ENCODE data around the gene TSHZ1. TPM values are rescaled to one million over a fixed set of nuclear protein-coding genes. Genes with fewer than 3 reads are reported as not detected.

Gene TSHZ1
- total and polyA plus RNA-seq, 2 of the 8 experiments (the other 6 are each of a cell fraction or from before 2014, with no cell fraction given), result 0.03 to 0.32 TPM

DNA sequence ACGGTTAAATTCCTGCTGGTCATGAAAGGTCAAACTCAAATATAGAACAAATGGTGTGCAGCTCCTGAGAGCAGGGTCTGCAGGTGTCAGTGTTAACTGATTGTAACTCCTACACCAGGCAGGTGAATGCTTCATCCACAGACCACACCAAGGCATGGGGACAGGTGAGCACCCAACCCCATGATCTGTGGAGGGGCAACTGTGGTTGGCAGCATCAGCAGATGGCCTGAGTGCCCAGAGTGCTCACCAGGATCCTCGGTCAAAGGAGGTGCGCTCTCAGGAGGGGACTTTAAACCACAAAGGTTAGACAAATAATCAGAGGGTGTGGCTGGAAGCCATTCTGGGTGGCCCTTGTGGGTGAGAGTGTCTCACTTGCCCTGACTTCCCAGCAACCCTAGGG, 46.1 kb upstream of the TSHZ1 start:
- ChIA-PET POLR2A (ENCODE audit: partially characterized antibody) (no interaction called here), CTCF (ENCODE audit: partially characterized antibody) (interaction anchor here (0.8 to 1.4 kb wide), 4 partner anchors 12 to 345 kb away, joined by 3 to 5 read pairs (median 3); no protein-coding TSS in a partner anchor)
- no peaks in the 10 kb centered on the region for H3K23me2 ChIP-seq (ENCODE audit: low read depth, low read length)
- H3K14ac ChIP-seq (ENCODE audit: insufficient read length), result no peak overlapping the region
- no peak overlapping the region for H3K9ac ChIP-seq (replicated peaks in 1 of 4; ENCODE audit: extremely low read depth in 1 of 4, low read depth in 3 of 4, low read length in 3 of 4)
- H2AK5ac ChIP-seq (ENCODE audit: low read depth, low read length), result no peak overlapping the region
- no peaks in the 10 kb centered on the region for H3K79me2 ChIP-seq (ENCODE audit: control insufficient read depth in 1 of 2, insufficient read depth in 2 of 2, low read length in 2 of 2)
- H4K20me1 ChIP-seq (replicated peaks in 1 of 2; ENCODE audit: control insufficient read depth in 1 of 2, insufficient read depth in 2 of 2, low read length in 2 of 2), result no peaks in the 10 kb centered on the region
- H2BK15ac ChIP-seq (ENCODE audit: low read length), result no peak overlapping the region
- 84% methylated on average over 3 of the region's 3 CpGs; no CpG with 5 or more reads in 1 of the 2 experiments for WGBS, 2 experiments (ENCODE audit: extremely low coverage in 1 of 2, insufficient coverage in 1 of 2, insufficient read length in 1 of 2, insufficient replicate concordance in 2 of 2, low coverage in 1 of 2, low lambda C conversion rate in 2 of 2, missing lambda C conversion rate in 1 of 2)
- no peak overlapping the region for H2BK120ac ChIP-seq (replicated peaks; ENCODE audit: low read depth, low read length)
- H3K4me2 ChIP-seq (ENCODE audit: insufficient read depth in 1 of 2, low read depth in 2 of 2, low read length in 2 of 2), result no peak overlapping the region
- 0 out of 7 replicates have a peak, but pooled peaks cover 0 to 2% (median 0%) of the 10 kb centered on the region in 4 experiments for H3K4me1 ChIP-seq (replicated peaks in 1 of 4; ENCODE audit: control insufficient read depth in 3 of 4, insufficient read depth in 4 of 4, low read length in 3 of 4)
- H3K56ac ChIP-seq (replicated peaks; ENCODE audit: insufficient read length, low read depth, low read length), result no peak overlapping the region
- no peak overlapping the region for H3K27ac ChIP-seq (ENCODE audit: low read depth, low read length)
- H2BK5ac ChIP-seq (ENCODE audit: low read depth, low read length), result no peak overlapping the region
- no peak overlapping the region for H4K5ac ChIP-seq (ENCODE audit: insufficient read length, low read depth, low read length)
- H3K36me3 ChIP-seq (ENCODE audit: control insufficient read depth in 2 of 4, insufficient read depth in 4 of 4, low read length in 3 of 4), result no peaks in the 10 kb centered on the region
- H3K27me3 ChIP-seq (replicated peaks in 1 of 4; ENCODE audit: control insufficient read depth in 3 of 4, extremely low read depth in 1 of 4, insufficient read depth in 3 of 4, low read length in 3 of 4), result no peaks in the 10 kb centered on the region
- TF ChIP-seq SUZ12 (IDR thresholded peaks at IDR 0.05; ENCODE audit: low read length) (no peak), TEAD4 (IDR thresholded peaks at IDR 0.05; ENCODE audit: low read depth, low read length) (no peak), CTBP2 (IDR thresholded peaks at IDR 0.05; ENCODE audit: borderline replicate concordance, insufficient read depth, insufficient read length, low read length) (no peak), CEBPB (IDR thresholded peaks at IDR 0.05; ENCODE audit: low read depth, low read length) (no peak), SP2 (IDR thresholded peaks at IDR 0.05; ENCODE audit: low read length) (no peak), EGR1 (IDR thresholded peaks at IDR 0.05; ENCODE audit: borderline replicate concordance, low read depth, low read length) (no peak), PHF8 (conservative IDR thresholded peaks at IDR 0.05; ENCODE audit: low read depth, low read length) (no peak), CREB1 (IDR thresholded peaks at IDR 0.05) (no peak), SIX5 (IDR thresholded peaks at IDR 0.05; ENCODE audit: low read depth, low read length) (no peak), CBX8 (IDR thresholded peaks at IDR 0.05; ENCODE audit: borderline replicate concordance, low read depth, low read length) (no peak), CBX5 (IDR thresholded peaks at IDR 0.05; ENCODE audit: low read depth, low read length) (no peak), RFX5 (IDR thresholded peaks at IDR 0.05; ENCODE audit: borderline replicate concordance, low read depth, low read length) (no peak)
- TF ChIP-seq, protein P1, sequence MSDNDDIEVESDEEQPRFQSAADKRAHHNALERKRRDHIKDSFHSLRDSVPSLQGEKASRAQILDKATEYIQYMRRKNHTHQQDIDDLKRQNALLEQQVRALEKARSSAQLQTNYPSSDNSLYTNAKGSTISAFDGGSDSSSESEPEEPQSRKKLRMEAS (IDR thresholded peaks at IDR 0.05), result no peak
- TF ChIP-seq, protein P2, sequence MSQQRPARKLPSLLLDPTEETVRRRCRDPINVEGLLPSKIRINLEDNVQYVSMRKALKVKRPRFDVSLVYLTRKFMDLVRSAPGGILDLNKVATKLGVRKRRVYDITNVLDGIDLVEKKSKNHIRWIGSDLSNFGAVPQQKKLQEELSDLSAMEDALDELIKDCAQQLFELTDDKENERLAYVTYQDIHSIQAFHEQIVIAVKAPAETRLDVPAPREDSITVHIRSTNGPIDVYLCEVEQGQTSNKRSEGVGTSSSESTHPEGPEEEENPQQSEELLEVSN (IDR thresholded peaks at IDR 0.05), result no peak
- no peak overlapping the region for H2BK12ac ChIP-seq (ENCODE audit: low read depth, low read length)
- no peak overlapping the region for H4K91ac ChIP-seq (replicated peaks; ENCODE audit: insufficient read length, low read length)
- H2BK20ac ChIP-seq (ENCODE audit: low read length), result no peak overlapping the region
- no peaks in the 10 kb centered on the region for H3K9me3 ChIP-seq (ENCODE audit: insufficient read depth in 2 of 2, low read depth in 1 of 2, low read length in 1 of 2)
- H3K79me1 ChIP-seq (ENCODE audit: low read depth, low read length), result no peaks in the 10 kb centered on the region
- no peak overlapping the region for H3K23ac ChIP-seq (ENCODE audit: insufficient read length)
- H2AFZ ChIP-seq (ENCODE audit: low read length), result no peak overlapping the region
- H3K4me3 ChIP-seq (ENCODE audit: extremely low read depth in 1 of 4, insufficient read depth in 2 of 4, low read depth in 3 of 4, low read length in 4 of 4), result no peak overlapping the region
- DNase-seq (ENCODE audit: low read depth in 1 of 2, low spot score in 2 of 2) (no peak), FAIRE-seq (no peak)
- H4K8ac ChIP-seq (ENCODE audit: extremely low read depth, insufficient read depth, low read length), result no peak overlapping the region
- no peak overlapping the region for H3K18ac ChIP-seq (ENCODE audit: extremely low read depth, low read length)
- no peak overlapping the region for H3K4ac ChIP-seq (replicated peaks; ENCODE audit: insufficient read length, low read depth, low read length)
